GM21576 (cell line): ENCODE results near the gene FBXO39.
"Not testable (repeated sequence)": the region's sequence is repeated elsewhere in the genome, so short reads cannot be mapped to it uniquely, and the experiment has no call there.

Experiments
- ATAC-seq: cut with Tn5 transposase; IDR thresholded peaks from one replicate; pipeline ENCODE4 v1.9.1; 2021; ENCODE audit warnings: mild to moderate bottlenecking, moderate library complexity; ENCODE audit not compliant: unreplicated experiment

Gene FBXO39

GRCh38 chr17:6787081-6787693 is 11.2 kb downstream of the FBXO39 start:
- no peak for ATAC-seq

GRCh38 chr17:6789146-6789545 is 13.1 kb downstream of the FBXO39 start:
- no peak for ATAC-seq

GRCh38 chr17:6793748-6794493 is 17.9 kb downstream of the FBXO39 start:
- no peak for ATAC-seq

DNA sequence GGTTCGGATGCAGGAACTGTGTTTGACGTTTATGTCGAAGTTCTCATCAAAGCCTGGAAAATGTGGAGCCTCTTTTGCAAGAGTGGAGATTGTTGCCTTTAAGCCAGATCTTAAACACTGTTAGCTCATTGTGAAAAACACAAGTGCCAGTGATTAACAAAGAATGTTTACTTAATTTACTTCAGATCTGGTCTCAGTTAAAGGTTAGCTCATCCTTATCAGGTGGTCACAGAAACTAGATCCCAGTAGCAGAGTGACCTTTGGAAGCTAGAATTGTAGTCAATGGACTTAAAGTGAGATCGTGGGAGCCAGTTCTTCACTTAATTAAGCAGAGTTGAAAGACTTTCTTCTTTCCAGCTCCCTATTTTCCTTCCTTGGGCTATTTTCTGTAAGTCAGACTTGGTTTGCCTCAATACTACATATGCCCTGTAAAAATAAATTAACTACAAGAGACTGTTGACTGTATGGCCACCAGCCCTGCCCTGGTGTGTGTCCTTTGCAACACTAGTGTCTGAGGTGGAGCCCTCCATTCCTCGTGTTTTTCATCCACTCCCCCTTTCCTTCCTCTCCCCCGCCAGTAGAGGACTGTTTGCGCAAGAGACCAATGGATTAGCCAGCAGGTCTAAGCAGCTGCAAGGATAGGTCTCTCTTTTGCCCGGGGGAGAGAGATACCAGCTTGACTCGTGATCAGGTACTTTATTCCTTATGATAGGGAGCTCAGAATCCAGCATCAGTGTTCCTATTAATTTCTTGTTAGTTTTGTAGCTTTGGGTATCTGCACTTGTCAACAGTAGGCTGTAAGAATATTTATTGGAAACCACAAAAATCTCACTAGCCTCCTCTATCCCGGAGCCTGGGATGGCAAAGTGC is 20.2 kb downstream of the FBXO39 start:
- no peak for ATAC-seq

- no peak for ATAC-seq
Measured at GRCh38 chr17:6796887-6797490, 21.0 kb downstream of the FBXO39 start.

GRCh38 chr17:6797718-6798351 is 21.8 kb downstream of the FBXO39 start:
- ATAC-seq: no peak

- ATAC-seq: no peak
Measured at GRCh38 chr17:6799738-6800137, 23.7 kb downstream of the FBXO39 start.

- ATAC-seq: no peak
Measured at GRCh38 chr17:6800422-6801027, 24.5 kb downstream of the FBXO39 start.

DNA sequence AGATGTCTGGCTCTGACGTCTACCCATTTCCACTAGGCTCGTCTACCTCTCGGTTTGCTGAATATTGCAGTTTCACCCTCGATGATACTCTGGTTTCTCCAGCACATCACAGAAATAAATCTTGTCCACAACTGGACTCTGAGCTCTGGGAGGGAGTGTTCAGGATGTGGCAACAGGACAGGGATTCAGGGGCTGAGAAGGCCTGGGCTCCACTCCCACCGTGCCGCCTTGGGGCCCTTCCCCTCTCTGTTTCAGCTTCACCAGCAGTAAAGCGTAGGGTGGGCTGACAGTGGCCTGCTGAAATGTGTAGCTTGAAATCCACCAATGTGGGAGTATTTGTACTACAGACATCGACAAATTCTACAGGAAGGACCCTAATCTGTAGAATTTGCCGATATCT is 35.5 kb downstream of the FBXO39 start:
- no peak for ATAC-seq

- ATAC-seq: no peak
Measured at GRCh38 chr17:6812295-6812694, 36.3 kb downstream of the FBXO39 start.

- ATAC-seq: no peak
Measured at GRCh38 chr17:6815775-6816174, 39.8 kb downstream of the FBXO39 start.

DNA sequence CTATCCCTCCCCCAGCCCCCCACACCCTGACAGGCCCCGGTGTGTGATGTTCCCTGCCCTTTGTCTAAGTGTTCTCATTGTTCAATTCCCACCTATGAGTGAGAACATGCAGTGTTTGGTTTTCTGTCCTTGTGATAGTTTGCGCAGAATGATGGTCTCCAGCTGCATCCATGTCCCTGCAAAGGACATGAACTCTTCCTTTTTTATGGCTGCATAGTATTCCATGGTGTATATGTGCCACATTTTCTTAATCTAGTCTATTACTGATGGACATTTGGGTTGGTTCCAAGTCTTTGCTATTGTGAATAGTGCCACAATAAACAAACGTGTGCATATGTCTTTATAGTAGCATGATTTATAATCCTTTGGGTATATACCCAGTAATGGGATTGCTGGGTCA is 40.4 kb downstream of the FBXO39 start:
- ATAC-seq: not testable (repeated sequence)

DNA sequence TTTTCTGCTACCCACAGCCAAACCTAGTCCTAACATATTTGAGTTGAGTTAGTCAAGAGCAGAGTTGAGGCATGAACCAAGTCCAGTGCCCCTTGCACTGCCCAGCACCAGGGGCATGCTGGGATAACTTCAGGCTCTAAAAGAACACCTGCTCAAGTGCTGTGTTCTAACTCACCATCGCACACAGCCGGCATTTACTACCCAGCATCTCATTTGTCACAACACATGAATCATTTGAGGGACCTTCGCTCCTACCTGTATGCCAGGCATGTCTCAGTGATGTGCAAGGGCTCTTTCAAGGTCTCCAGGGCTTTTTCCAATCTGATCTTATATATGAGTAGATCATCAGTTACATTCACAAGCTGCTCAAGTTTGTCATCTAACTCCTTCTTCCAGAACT is 42.9 kb downstream of the FBXO39 start:
- no peak for ATAC-seq

- no peak for ATAC-seq
Measured at GRCh38 chr17:6823011-6823442, 47.0 kb downstream of the FBXO39 start.

GRCh38 chr17:6830383-6830986 is 54.5 kb downstream of the FBXO39 start:
- ATAC-seq: no peak

DNA sequence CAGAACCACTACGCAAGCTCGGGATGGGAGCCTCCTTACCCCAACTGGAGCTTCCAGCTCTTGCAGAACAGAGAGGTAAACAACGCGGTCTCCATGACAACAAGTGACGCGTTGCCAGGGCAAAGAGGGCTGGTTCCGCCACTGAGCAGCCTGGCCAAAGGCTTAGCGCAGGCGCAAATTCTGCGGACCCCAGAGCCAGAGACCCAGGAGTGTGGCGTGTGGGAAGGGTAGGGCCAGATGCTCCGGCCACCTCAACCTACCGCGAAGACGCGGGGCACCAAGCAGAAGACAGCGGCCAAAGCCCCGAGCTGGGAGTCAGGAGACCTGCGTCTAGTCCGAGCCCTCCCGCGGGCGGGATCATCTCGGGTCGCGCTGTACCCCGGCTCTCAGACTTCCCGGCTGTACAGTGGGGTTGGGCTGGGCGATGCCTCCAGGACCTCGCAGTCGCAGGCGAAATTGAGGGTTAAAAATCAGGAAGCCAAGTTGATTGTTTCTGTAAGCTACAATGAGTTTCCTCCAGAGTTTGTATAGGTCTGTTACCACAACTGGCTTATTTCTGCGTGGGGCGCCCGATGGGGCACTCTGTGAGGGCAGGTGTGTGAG is 55.7 kb downstream of the FBXO39 start, which contains the start of gene TEKT1:
TSS of gene TEKT1 (minus strand) at position 69 of the 603 bp plus-strand sequence. CDS start 1,353 bp downstream, outside the sequence.
- ATAC-seq: no peak
